Lower lobe of right lung (tissue), 2 donors: ENCODE data around the gene GLRX2. TPM values are rescaled to one million over a fixed set of nuclear protein-coding genes. Genes with fewer than 3 reads are reported as not detected.

Experiments used
- ATAC-seq, 2 donors: fragments of 200-7000 bp; cut with Tn5 transposase; one replicate each; pipeline ENCODE4 v1.9.1; 2020 to 2022; ENCODE audit warnings: mild to moderate bottlenecking in 2 of 2, moderate library complexity in 2 of 2
- DNase-seq: peaks from one replicate; pipeline ENCODE4 v3.0.0-alpha.2; 2020
- H3K27ac ChIP-seq: fragments of 200-600 bp; one replicate; pipeline ENCODE4 v1.8.0; 2022
- H3K27me3 ChIP-seq: fragments of 200-600 bp; one replicate; pipeline ENCODE4 v1.8.0; 2022; ENCODE audit warnings: low read depth
- H3K36me3 ChIP-seq: fragments of 200-600 bp; one replicate; pipeline ENCODE4 v1.8.0; 2022; ENCODE audit warnings: mild to moderate bottlenecking
- H3K4me1 ChIP-seq: fragments of 200-600 bp; one replicate; pipeline ENCODE4 v1.8.0; 2022
- H3K4me3 ChIP-seq: fragments of 200-600 bp; one replicate; pipeline ENCODE4 v1.8.0; 2022; ENCODE audit warnings: mild to moderate bottlenecking
- H3K9me3 ChIP-seq: fragments of 200-600 bp; one replicate; pipeline ENCODE4 v1.8.0; 2022
- intact Hi-C: fragments of 100-400 bp; cut with DNase I; formaldehyde crosslinking; loops from one replicate; pipeline ENCODE4 v1.11.0; 2022
- total RNA-seq: library from RNA; stranded (reverse); fragmentation: NEBNext Ultra II Directional; extraction: Animal tissue kit (Norgen Biotek cat#: 25700); gene quantifications from one replicate; pipeline ENCODE4 v1.2.1, GENCODE V29; 2021
- TF ChIP-seq, protein P1 (sequence below): fragments of 200-600 bp; IDR thresholded peaks from one replicate; pipeline ENCODE4 v1.8.0; 2022; ENCODE audit warnings: antibody characterized with exemption, mild to moderate bottlenecking
- donor health status: DM: no; HTN: yes; CAD: no; lungs with severe emphysema.

The GLRX2 gene
- total RNA-seq, 1 donor from 2014 or later: 25.2 TPM

DNA sequence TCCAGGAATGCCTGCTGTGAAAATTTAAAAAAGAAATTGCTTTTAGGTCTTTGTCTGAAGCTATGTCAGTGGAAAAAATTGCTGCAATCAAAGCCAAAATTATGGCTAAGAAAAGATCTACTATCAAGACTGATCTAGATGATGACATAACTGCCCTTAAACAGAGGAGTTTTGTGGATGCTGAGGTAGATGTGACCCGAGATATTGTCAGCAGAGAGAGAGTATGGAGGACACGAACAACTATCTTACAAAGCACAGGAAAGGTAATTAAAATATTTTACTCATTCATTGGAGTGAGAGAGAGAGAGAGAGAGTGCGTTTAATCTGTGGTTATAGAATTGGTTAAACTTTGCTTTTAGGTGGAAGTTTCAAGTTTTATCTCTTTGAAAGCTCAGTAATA is 36.6 kb upstream of the GLRX2 start:
- no peaks in the 10 kb centered on the region for H3K9me3 ChIP-seq
- no peak overlapping the region for H3K27ac ChIP-seq
- H3K4me1 ChIP-seq: no peaks in the 10 kb centered on the region
- no peaks in the 10 kb centered on the region for H3K27me3 ChIP-seq
- no peak for DNase-seq
- ATAC-seq: no peak
- intact Hi-C loops: no loop called here
- peaks cover 76% of the 10 kb centered on the region for H3K36me3 ChIP-seq
- H3K4me3 ChIP-seq: no peak overlapping the region
- TF ChIP-seq, protein P1, sequence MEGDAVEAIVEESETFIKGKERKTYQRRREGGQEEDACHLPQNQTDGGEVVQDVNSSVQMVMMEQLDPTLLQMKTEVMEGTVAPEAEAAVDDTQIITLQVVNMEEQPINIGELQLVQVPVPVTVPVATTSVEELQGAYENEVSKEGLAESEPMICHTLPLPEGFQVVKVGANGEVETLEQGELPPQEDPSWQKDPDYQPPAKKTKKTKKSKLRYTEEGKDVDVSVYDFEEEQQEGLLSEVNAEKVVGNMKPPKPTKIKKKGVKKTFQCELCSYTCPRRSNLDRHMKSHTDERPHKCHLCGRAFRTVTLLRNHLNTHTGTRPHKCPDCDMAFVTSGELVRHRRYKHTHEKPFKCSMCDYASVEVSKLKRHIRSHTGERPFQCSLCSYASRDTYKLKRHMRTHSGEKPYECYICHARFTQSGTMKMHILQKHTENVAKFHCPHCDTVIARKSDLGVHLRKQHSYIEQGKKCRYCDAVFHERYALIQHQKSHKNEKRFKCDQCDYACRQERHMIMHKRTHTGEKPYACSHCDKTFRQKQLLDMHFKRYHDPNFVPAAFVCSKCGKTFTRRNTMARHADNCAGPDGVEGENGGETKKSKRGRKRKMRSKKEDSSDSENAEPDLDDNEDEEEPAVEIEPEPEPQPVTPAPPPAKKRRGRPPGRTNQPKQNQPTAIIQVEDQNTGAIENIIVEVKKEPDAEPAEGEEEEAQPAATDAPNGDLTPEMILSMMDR: no peak

DNA sequence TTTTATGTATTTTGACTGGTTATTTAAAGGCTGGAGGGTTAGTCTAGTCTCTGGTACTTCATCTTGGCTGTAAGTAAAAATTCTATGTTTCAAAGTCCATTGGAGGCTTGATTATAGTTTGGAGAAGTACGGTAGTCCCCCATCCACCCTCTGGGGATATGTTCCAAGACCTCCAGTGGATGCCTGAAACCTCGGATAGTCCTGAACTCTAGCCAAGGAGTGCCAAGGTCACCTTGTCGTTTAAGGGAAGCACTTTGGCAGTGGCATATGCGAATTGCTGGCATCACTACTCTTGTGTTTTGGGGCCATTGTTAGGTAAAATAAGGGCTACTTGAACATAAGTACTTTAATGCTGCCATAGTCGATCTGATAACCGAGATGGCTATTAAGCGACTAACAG is 35.0 kb upstream of the GLRX2 start:
- Histone ChIP-seq H3K4me1 (no peaks in the 10 kb centered on the region), H3K9me3 (no peaks in the 10 kb centered on the region), H3K27me3 (no peaks in the 10 kb centered on the region), H3K4me3 (no peak overlapping the region), H3K27ac (no peak overlapping the region), H3K36me3 (peaks cover 77% of the 10 kb centered on the region)
- intact Hi-C loops: no loop called here
- DNase-seq (no peak), ATAC-seq (no peak)
- TF ChIP-seq, protein P1: no peak

DNA sequence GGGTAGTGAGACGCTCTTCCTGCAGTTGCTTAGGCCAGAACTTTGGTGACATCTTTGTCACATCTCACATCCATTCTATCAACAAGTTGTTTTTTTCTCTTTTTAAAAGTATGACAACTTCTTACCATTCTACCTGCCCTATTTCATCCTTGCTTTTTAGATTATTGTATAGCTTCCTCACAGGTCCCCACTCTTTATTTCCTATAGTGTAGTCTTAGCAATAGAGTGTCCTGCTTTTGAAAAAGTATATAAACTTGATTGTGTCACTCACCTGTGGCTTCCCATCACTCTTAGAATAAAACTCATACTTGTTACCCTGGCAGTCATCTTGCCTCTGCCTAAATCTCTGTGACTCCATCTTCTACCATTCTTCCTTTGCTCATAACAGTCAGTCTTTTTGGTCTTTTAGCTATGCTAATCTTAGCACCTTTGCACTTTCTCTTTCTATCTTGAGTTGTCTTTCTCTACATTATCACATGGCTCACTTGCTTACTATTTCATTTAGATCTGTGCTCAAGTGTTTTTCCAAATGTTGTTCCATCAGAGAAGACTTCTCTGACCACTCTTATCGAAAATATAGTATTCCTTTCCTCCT is 26.1 kb upstream of the GLRX2 start:
- H3K9me3 ChIP-seq: no peaks in the 10 kb centered on the region
- intact Hi-C loops: no loop called here
- ATAC-seq: no peak
- no peak for DNase-seq
- H3K4me1 ChIP-seq: no peaks in the 10 kb centered on the region
- H3K27me3 ChIP-seq: no peaks in the 10 kb centered on the region
- TF ChIP-seq, protein P1: no peak
- no peak overlapping the region for H3K4me3 ChIP-seq
- no peak overlapping the region for H3K27ac ChIP-seq
- H3K36me3 ChIP-seq: peaks cover 66% of the 10 kb centered on the region

DNA sequence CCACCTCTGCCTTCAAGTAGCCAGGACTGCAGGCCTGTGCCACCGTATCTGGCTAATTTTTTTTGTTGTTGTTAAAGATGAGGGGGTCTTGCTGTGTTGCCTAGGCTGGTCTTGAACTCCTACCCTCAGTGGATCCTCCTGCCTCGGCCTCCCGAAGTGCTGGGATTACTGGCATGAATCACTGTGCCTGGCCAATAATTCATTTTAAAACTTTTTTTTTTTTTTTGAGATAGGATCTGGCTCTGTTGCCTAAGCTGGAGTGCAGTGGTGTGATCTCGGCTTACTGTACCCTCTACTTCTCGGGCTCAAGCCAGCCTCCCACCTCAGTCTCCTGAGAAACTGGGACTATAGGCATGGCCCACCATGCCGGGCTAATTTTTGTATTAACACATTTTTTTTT is 20.2 kb upstream of the GLRX2 start:
- no peaks in the 10 kb centered on the region for H3K9me3 ChIP-seq
- ATAC-seq (no peak), DNase-seq (no peak)
- H3K27me3 ChIP-seq: no peaks in the 10 kb centered on the region
- no peak overlapping the region for H3K4me3 ChIP-seq
- intact Hi-C loops: no loop called here
- H3K27ac ChIP-seq: no peak overlapping the region
- TF ChIP-seq, protein P1: no peak
- peaks cover 35% of the 10 kb centered on the region for H3K4me1 ChIP-seq
- peaks cover 38% of the 10 kb centered on the region for H3K36me3 ChIP-seq

DNA sequence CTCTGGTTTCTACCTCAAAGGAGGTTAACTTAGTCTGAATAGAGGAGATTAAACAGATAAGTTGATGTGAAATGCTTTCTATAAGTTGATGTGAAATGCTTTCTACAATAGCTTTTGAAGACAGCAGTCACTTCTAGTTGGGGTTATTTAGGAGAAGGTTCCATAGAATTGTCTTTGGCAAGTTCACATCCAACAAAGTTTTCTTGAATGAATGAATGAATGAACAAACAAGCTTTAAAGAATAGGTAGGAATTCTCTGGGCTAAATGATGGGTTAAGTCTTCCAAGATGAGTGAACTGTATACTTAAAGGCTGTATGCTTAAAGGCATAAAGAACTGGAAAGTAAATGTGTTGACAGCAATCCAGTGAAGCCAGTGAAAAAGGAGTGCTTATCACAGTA is 18.5 kb upstream of the GLRX2 start:
- TF ChIP-seq, protein P1: no peak
- DNase-seq (no peak), ATAC-seq (no peak)
- H3K27ac ChIP-seq: no peak overlapping the region
- H3K36me3 ChIP-seq: peaks cover 26% of the 10 kb centered on the region
- intact Hi-C loops: no loop called here
- peaks cover 35% of the 10 kb centered on the region for H3K4me1 ChIP-seq
- no peaks in the 10 kb centered on the region for H3K9me3 ChIP-seq
- H3K27me3 ChIP-seq: no peaks in the 10 kb centered on the region
- H3K4me3 ChIP-seq: peak overlapping the region; percentile 80
